GM19240 (cell line): Measurements from ENCODE around the gene SPATS2L.

Experiments used
- DNase-seq: peaks from one replicate; pipeline ENCODE4 v3.0.0; 2011; ENCODE audit warnings: low spot score; ENCODE audit not compliant: insufficient read length

SPATS2L gene

GRCh38 chr2:200376513-200377354 is 70.2 kb downstream of the SPATS2L start:
- no peak for DNase-seq

GRCh38 chr2:200377355-200378336 is 71.2 kb downstream of the SPATS2L start:
- no peak for DNase-seq

DNA sequence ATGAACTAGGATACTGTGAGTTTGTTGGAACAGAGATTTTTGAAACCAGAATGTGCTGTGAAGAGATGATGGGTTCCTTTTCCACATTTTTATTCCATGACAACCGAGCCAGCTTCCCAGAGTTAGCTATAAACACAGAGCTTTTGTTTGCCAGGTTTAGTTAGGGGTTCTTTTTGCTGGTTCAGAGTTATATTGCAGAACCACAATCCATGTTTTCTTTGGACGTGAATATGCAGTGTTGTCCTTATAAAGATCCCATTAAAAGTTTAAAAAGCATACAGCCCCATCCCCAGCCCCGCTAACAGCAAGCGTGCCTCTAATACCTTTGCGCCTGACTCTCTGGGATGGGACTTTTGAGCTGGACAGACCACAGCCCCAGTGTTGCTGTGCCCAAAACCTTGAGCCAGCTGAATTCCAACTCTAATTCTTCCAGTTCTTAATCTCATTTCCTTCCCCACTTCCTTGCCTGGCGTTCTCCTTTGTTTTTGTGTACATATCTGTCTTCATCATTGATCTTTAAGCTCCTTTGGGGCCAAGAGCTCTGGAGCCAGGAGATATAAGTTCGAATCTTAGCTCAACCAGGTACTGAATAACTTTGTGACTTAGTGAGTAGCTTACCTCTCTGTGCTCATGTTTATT is 72.3 kb downstream of the SPATS2L start:
- no peak for DNase-seq

- DNase-seq, result no peak
Measured at GRCh38 chr2:200379481-200380090, 73.1 kb downstream of the SPATS2L start.

- DNase-seq, result no peak
Measured at GRCh38 chr2:200380091-200380561, 73.6 kb downstream of the SPATS2L start.

GRCh38 chr2:200380833-200381542 is 74.5 kb downstream of the SPATS2L start:
- no peak for DNase-seq

DNA sequence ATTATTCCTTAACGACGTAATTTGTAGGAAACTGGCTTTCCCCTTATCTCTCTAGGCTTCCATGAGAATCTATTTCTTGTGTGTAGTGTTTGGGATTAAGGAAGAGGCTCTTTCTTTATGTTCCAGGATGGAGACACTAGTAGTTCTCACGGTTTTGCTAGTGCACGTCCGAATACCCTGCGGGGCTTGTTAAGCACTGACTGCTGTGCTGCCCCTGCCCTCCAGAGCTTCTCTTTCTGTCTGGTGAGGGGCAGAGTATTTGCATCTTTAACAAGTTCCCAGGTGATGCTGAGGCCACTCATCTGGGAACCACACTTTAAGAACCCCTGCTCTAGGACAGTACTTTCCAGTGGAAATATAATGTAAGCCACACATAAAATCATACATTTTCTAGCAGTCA is 76.4 kb downstream of the SPATS2L start:
- no peak for DNase-seq

- no peak for DNase-seq
Measured at GRCh38 chr2:200383380-200384110, 77.1 kb downstream of the SPATS2L start.

DNA sequence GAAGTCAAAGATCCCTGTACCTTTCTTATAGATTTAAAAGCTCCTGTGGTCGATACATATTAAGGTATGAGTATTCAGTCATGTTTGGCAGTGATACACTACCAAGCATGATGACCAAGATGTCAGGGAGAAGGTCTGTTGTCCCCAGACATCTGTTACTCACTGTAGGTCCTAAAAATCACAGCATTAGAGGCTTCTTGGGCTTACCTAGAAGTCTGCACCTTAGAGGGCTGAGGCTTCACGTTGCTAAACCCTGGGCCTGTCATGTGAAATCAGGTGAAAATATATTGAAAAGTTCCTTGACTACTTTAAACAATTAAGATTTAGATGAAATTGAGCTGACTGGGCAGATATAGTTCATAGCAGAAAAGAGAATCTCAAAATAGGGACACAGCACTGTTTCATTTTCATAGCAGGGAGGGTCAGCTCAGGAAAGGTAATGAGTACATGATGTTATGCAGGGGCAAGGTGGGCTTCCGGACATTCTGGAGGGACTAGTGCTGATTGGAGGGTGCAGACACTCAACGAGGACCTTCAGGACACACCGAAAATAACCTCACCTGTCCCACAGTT is 78.7 kb downstream of the SPATS2L start:
- no peak for DNase-seq

DNA sequence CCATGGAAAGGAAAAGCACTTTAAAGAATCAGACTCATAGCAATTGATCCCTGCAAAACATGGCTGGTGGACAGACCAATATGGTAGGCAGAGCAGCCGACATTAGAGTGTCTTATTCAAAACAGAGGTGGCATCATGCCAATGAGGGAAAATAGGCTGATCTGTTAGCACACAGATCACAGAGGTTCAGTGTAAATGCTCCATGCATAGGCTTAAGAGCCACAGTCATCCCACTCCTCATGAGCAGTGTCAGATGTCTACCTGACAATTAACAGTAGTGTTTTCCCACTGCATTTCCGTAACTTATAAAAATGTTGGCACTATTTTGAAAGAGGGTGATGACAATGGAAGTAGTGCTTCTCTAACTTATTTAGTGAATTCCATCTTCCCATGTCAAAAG is 86.7 kb downstream of the SPATS2L start:
- DNase-seq, result no peak

DNA sequence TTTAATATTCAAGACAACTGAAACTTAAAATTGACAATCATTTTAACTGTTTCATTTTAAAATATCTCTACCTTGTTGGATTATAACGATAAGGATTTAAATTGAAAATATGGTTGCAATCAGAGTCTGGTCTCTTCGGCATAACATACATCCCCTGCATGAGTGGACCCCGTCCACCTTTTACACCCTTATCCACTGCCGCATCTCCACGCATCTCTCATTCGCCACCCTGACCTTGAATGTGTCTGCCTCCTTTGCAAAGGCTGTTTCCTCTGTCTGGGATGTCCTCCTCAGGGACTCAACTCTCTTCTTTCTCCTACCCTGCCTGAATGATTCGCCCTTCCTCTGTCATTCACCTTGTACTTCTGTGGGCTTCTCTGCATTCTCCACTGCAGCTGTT is 87.6 kb downstream of the SPATS2L start:
- DNase-seq, result no peak

GRCh38 chr2:200396781-200397242 is 90.3 kb downstream of the SPATS2L start:
- no peak for DNase-seq

DNA sequence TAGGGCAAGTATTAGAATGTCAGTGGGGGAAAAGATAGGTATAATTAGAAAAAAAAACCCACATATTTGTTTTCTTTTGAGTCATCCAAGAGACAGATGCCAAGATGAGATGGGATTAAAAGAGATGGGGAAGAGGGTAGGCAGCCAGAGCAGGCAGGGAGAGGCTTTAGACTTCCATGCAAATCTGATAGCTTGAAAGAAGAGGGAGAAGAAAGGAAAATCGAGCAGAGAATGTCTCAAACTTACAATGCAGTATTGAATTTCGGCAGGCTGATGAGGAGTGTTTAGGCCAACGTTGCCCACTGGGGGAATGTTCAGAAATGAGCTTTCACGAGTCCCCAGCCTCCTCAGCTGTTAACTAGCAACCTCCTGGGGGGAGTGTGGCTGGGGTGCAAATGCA is 91.3 kb downstream of the SPATS2L start:
- DNase-seq, result no peak

DNA sequence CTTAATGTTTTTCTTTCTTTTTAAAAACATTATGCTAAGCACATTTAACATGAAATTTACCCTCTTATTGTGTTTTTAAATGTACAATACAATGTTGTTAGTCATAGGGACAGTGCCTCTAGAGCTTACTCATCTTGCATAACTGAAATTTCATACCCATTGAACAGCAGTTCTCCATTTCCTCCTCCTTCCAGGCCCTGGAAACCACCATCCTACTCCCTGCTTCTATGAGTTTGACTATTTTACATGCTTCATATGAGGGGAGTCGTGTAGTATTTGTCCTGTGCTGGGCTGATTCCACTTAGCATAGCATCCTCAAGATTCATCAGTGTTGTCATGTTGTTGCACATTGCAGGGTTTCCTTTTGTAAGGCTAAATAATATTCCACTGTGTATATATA is 92.6 kb downstream of the SPATS2L start:
- no peak for DNase-seq

- DNase-seq, result no peak
Measured at GRCh38 chr2:200399636-200400035, 93.1 kb downstream of the SPATS2L start.

DNA sequence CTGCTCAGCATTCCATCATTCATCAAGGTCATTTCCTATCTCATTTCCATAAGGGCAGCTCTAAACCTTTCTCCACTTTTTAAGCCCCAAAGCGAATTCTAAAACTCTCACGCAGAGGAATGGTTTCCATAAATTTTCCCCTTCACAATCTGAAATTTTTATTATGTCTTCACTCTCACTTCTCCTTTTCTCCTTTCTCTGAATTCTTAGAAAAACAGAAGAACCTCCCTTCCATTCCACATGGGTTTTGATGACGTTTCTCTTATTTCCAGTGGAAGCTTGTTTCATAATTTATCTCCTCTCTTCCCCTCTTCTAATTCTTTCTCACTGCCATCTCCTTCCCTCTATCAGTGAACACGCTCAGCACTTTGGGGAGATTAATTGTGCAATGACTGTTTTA is 97.3 kb downstream of the SPATS2L start:
- no peak for DNase-seq

- DNase-seq, result no peak
Measured at GRCh38 chr2:200404615-200405014, 98.1 kb downstream of the SPATS2L start.

- DNase-seq, result no peak
Measured at GRCh38 chr2:200405599-200406298, 99.3 kb downstream of the SPATS2L start.

DNA sequence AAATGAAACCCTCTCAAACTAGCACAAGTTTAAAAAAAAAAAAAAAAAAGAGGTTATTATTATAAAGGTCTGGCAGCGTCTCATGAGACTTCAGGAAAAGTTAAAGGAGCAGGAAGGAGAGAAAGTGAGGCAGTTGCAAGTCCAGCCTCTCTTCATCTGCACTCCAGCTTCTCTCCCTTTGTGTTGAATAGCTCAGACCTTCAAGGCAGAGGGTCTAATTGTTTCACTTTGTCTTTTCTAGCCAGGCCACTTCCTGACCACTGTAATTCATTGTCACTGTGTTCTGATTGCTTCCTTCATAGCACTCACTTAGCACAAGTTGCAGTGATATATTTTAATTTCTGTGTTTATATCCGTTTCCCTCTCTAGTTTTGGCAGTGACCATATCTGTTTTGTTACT is 99.9 kb downstream of the SPATS2L start:
- no peak for DNase-seq
